Caco-2 (cell line): ENCODE measurements around the gene AFF1. TPM values are rescaled to one million over a fixed set of nuclear protein-coding genes. Genes with fewer than 3 reads are reported as not detected.
A peak's percentile ranks its signal among the peaks of the same experiment; 100 is the strongest.

Experiments
- BruUV-seq: library from RNA; stranded (reverse); fragments of 400-500 nt; replicated peaks from 2 replicates; lab custom pipeline; 2021; lab: Mats Ljungman, UMichigan
- CTCF ChIA-PET: fragments of 300-600 bp; sonication (Branson Sonifier 250); formaldehyde crosslinking; loops from one replicate; lab custom pipeline; 2022; ENCODE audit warnings: antibody characterized with exemption; lab: Charles Lee
- POLR2A ChIA-PET: fragments of 300-600 bp; sonication (Branson Sonifier 250); formaldehyde crosslinking; loops from one replicate; lab custom pipeline; 2022; ENCODE audit warnings: antibody characterized with exemption; lab: Charles Lee
- DNase-seq, 2 experiments: peaks; one replicate each; pipeline versions ENCODE4 v3.0.0 to v3.0.0-alpha.2; 2020 to 2022
- H3K27me3 ChIP-seq: replicated peaks from 2 replicates; pipeline ENCODE4 v1.6.0; 2011; ENCODE audit warnings: low read length; ENCODE audit not compliant: control insufficient read depth, insufficient read depth
- H3K36me3 ChIP-seq: 2 replicates; pipeline ENCODE4 v1.5.1; 2011; ENCODE audit warnings: low read length; ENCODE audit not compliant: control insufficient read depth, insufficient read depth
- H3K4me1 ChIP-seq: fragments of 250-450 bp; sonication (Bioruptor Pico); 2 replicates; pipeline ENCODE4 v1.5.1; 2020; ENCODE audit warnings: mild to moderate bottlenecking
- H3K4me3 ChIP-seq: 2 replicates; pipeline ENCODE4 v1.5.1; 2011; ENCODE audit warnings: low read depth, mild to moderate bottlenecking, control low read depth, low read length
- H3K9me3 ChIP-seq: fragments of 250-450 bp; sonication (Bioruptor Pico); 2 replicates; pipeline ENCODE4 v1.5.1; 2020; ENCODE audit warnings: mild to moderate bottlenecking, moderate library complexity
- H3K27ac Mint-ChIP-seq: one replicate; pipeline ENCODE4 v1.8.0; 2022; ENCODE audit warnings: mixed read lengths; ENCODE audit not compliant: unreplicated experiment
- H3K27me3 Mint-ChIP-seq: one replicate; pipeline ENCODE4 v1.8.0; 2022; ENCODE audit warnings: mixed read lengths; ENCODE audit not compliant: insufficient read depth, unreplicated experiment
- H3K36me3 Mint-ChIP-seq: one replicate; pipeline ENCODE4 v1.8.0; 2022; ENCODE audit warnings: mild to moderate bottlenecking, mixed read lengths; ENCODE audit not compliant: insufficient read depth, unreplicated experiment
- H3K4me1 Mint-ChIP-seq: one replicate; pipeline ENCODE4 v1.8.0; 2022; ENCODE audit warnings: low read depth, mixed read lengths; ENCODE audit not compliant: unreplicated experiment
- H3K4me3 Mint-ChIP-seq: one replicate; pipeline ENCODE4 v1.8.0; 2022; ENCODE audit warnings: mild to moderate bottlenecking, moderate library complexity, mixed read lengths; ENCODE audit not compliant: unreplicated experiment
- H3K9me3 Mint-ChIP-seq: one replicate; pipeline ENCODE4 v1.8.0; 2022; ENCODE audit warnings: mixed read lengths; ENCODE audit not compliant: unreplicated experiment
- intact Hi-C: fragments of 100-400 bp; cut with micrococcal nuclease; formaldehyde crosslinking; loops from one replicate; pipeline ENCODE4 v1.10.0; 2022; ENCODE audit not compliant: unreplicated experiment
- total RNA-seq: library from RNA; stranded (reverse); gene quantifications from 2 replicates; pipeline ENCODE4 v1.2.3, GENCODE V29; 2022
- TF ChIP-seq, protein P1 (sequence below), 2 experiments: fragments of 200-600 bp in 1 of 2; IDR thresholded peaks; 1 replicate in 1 of 2; 2 replicates in 1 of 2; pipeline versions ENCODE4 v1.5.1 to v1.8.0; 2011 to 2022; ENCODE audit warnings: antibody characterized with exemption in 1 of 2, control low read depth in 1 of 2, inconsistent platforms in 1 of 2, low read depth in 1 of 2, low read length in 1 of 2, mild to moderate bottlenecking in 1 of 2, moderate library complexity in 1 of 2; ENCODE audit not compliant: insufficient read depth in 1 of 2, severe bottlenecking in 1 of 2, unreplicated experiment in 1 of 2

AFF1 gene
- total RNA-seq, 1 experiment from 2014 or later: 48.3 TPM

DNA sequence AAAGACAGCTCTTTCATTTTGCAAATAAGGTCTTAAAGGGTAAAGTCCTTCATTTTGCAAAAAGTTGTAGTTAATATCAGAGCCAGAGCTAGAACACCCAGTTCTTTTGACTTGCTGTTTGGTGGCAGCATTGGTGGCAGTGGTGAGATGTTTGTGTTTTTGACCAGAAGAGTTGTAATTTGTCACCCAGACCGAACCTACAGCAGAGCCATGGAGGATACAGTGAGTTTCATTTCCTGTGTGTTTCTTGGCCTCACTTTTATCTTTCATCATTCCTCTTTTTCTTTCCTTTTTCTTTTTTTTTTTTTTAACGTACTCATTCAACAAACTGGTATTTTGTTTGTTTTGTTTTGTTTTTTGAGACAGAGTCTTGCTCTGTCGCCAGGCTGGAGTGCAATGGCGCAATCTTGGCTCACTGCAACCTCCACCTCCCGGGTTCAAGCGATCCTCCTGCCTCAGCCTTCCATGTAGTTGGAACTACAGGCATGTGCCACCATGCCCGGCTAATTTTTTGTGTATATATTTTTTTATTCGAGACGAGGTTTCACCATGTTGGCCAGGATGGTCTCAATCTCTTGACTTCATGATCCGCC, 116.4 kb downstream of the AFF1 start:
- BruUV-seq: no TSS peak
- Histone ChIP-seq H3K4me1 (no peaks in the 10 kb centered on the region), H3K4me3 (no peak overlapping the region), H3K27me3 (no peaks in the 10 kb centered on the region), H3K9me3 (no peaks in the 10 kb centered on the region), H3K36me3 (no peaks in the 10 kb centered on the region; the same call in 1 of the 2 replicates)
- peaks cover 36% of the 10 kb centered on the region for H3K36me3 Mint-ChIP-seq
- TF ChIP-seq, protein P1, sequence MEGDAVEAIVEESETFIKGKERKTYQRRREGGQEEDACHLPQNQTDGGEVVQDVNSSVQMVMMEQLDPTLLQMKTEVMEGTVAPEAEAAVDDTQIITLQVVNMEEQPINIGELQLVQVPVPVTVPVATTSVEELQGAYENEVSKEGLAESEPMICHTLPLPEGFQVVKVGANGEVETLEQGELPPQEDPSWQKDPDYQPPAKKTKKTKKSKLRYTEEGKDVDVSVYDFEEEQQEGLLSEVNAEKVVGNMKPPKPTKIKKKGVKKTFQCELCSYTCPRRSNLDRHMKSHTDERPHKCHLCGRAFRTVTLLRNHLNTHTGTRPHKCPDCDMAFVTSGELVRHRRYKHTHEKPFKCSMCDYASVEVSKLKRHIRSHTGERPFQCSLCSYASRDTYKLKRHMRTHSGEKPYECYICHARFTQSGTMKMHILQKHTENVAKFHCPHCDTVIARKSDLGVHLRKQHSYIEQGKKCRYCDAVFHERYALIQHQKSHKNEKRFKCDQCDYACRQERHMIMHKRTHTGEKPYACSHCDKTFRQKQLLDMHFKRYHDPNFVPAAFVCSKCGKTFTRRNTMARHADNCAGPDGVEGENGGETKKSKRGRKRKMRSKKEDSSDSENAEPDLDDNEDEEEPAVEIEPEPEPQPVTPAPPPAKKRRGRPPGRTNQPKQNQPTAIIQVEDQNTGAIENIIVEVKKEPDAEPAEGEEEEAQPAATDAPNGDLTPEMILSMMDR (IDR thresholded peaks at IDR 0.05; ENCODE audit: insufficient read depth in 1 of 2, low read depth in 1 of 2, low read length in 1 of 2, severe bottlenecking in 1 of 2, unreplicated experiment in 1 of 2): no peak
- H3K4me3 Mint-ChIP-seq: no peak overlapping the region
- peak overlapping the region; percentile 70 for H3K27ac Mint-ChIP-seq
- ChIA-PET CTCF (no interaction called here), POLR2A (no interaction called here)
- DNase-seq: no peak
- H3K9me3 Mint-ChIP-seq: no peaks in the 10 kb centered on the region
- intact Hi-C loops: no loop called here
- H3K27me3 Mint-ChIP-seq: no peaks in the 10 kb centered on the region
- peaks cover 15% of the 10 kb centered on the region for H3K4me1 Mint-ChIP-seq

DNA sequence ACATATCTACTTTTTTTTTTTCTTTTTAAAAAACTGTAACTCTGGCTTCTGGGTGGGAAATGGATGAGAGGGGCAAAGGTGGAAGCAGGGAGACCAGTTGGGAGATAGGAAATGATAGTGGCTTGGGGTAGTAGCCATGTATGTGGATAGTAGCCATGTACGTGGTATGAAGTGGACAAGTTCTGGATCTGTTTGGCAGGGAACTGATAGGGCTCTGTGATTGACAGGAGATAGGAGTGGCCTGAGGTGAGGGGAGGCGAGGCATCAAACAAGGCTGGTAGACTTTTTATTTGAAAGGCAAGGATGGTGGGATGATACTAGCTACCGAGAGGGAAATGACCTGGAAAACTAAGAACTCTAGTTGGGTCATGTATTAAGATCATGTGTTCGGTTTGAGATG, 117.8 kb downstream of the AFF1 start:
- Mint-ChIP-seq H3K9me3 (no peaks in the 10 kb centered on the region), H3K27me3 (no peaks in the 10 kb centered on the region), H3K36me3 (peaks cover 32% of the 10 kb centered on the region), H3K4me1 (peaks cover 23% of the 10 kb centered on the region), H3K27ac (no peak overlapping the region), H3K4me3 (peak overlapping the region; percentile 13)
- no TSS peak for BruUV-seq
- H3K36me3 ChIP-seq: no peaks in the 10 kb centered on the region; the same call in 1 of the 2 replicates
- CTCF ChIA-PET: no interaction called here
- H3K27me3 ChIP-seq: no peaks in the 10 kb centered on the region
- TF ChIP-seq, protein P1 (IDR thresholded peaks at IDR 0.05; ENCODE audit: insufficient read depth in 1 of 2, low read depth in 1 of 2, low read length in 1 of 2, severe bottlenecking in 1 of 2, unreplicated experiment in 1 of 2): no peak
- no peak for DNase-seq
- H3K9me3 ChIP-seq: no peaks in the 10 kb centered on the region
- POLR2A ChIA-PET: no interaction called here
- intact Hi-C loops: no loop called here
- no peaks in the 10 kb centered on the region for H3K4me1 ChIP-seq
- H3K4me3 ChIP-seq: no peak overlapping the region

DNA sequence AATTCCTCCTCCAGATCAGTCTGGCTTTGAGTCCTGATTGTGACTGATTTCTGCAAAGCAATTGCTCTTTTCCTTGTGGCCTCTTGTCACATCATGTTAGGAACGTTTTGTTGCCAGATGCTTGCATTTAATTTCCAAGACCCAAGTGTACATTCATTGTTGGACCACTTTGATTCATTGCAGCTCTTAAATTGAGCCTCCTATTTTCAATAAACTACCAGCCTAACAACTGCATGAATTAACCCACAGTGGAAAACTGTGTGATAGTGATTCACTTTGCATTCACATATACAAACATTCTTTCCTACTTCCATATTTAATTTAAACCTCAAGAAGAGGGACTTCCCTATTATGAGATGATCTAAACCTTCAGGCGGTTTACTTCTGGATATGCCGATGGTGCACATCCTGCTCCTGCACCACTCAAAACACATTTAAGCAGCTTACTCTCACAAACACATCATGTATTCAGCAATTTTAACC, 118.4 kb downstream of the AFF1 start:
- BruUV-seq: no TSS peak
- Histone ChIP-seq H3K27me3 (no peaks in the 10 kb centered on the region), H3K9me3 (no peaks in the 10 kb centered on the region), H3K4me3 (no peak overlapping the region), H3K36me3 (no peaks in the 10 kb centered on the region; the same call in 1 of the 2 replicates), H3K4me1 (0 out of 2 replicates have a peak, but pooled peaks cover under 1% of the 10 kb centered on the region)
- intact Hi-C loops: no loop called here
- POLR2A ChIA-PET: no interaction called here
- TF ChIP-seq, protein P1 (IDR thresholded peaks at IDR 0.05; ENCODE audit: insufficient read depth in 1 of 2, low read depth in 1 of 2, low read length in 1 of 2, severe bottlenecking in 1 of 2, unreplicated experiment in 1 of 2): no peak
- no peak overlapping the region for H3K4me3 Mint-ChIP-seq
- DNase-seq: no peak
- no peaks in the 10 kb centered on the region for H3K27me3 Mint-ChIP-seq
- CTCF ChIA-PET: no interaction called here
- peaks cover 23% of the 10 kb centered on the region for H3K4me1 Mint-ChIP-seq
- no peaks in the 10 kb centered on the region for H3K9me3 Mint-ChIP-seq
- no peak overlapping the region for H3K27ac Mint-ChIP-seq
- peaks cover 29% of the 10 kb centered on the region for H3K36me3 Mint-ChIP-seq
